Fibroblast of skin of left quadriceps (primary cell): ENCODE results near the gene TSPAN9.

Experiments
- DNase-seq, 2 experiments: peaks; one replicate each; pipeline ENCODE4 v3.0.0-alpha.2; 2013; ENCODE audit warnings: low read depth in 2 of 2

Gene TSPAN9

DNA sequence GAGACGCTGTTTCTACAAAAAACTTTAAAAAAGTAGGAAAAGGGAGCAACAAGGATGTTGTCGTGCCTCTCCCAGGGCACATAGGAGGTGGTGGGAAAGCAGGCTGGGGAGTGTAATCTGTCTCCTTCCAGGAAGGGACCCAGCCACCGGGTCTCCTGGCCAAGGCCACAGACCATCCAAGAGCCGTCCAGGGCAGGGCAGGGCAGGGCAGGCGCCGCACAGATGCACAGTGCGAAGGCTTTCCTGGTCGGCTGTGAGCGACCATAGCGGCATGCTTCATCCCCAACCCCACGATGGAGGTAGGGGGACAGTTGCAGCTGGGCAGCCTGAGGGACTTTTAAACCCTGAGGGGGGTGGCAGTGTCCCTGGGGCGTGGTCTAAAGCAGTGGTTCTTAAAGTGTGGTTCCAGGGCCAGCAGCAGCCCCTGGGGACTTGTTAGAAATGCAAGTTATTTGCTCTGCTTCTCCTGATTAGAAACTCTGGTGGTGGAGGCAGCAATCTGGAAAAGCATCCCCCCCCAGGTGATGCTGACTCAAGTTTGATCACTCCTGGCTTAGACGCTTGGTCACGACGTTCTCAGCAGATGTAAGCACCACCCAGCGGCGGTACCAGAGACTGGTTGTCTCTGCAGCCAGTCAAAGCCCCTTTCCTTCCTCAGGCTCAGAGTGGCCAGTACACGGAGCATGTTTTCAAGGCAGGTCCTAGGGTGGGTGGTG is 216.4 kb downstream of the TSPAN9 start:
- DNase-seq: no peak

DNA sequence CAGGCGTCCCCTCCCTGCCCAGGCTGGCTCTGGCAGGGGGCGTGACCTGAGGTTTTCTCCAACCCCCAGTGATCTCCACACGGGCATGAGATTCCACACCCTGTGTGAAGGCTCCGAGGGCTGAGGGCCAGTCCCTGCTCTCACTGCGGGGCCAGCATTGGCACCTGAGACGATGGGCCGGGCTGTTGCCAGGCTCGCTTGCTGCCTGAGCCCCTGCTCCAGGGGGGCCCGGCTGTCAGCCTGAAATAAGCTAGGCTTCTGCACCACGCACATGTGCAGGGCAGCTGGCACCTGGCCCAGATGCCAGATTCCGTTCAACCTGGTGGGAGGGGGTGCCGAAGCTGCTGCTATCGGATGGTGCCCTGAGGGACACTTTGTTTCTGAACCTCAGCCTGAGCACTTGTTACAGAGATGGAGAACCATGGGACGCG is 217.3 kb downstream of the TSPAN9 start:
- no peak for DNase-seq

DNA sequence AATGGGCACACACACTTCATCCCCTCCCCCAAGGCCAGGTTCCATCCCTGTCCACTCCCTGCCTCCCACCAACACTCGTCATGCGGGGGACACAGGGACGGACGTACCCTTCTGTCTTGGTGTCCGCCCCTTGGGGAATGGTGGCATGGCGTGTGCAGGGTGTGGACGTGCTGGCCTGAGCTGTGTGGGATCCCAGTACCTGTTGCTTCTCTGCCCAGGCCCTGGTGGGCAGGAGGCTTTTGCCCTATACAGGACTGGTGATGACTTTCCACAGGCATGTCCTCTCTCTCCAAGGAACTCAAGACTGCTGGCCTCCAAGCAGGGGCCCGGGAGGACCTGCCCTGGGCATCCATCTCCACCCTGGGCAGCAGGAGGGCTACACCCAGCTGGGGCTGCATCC is 218.0 kb downstream of the TSPAN9 start:
- no peak for DNase-seq

DNA sequence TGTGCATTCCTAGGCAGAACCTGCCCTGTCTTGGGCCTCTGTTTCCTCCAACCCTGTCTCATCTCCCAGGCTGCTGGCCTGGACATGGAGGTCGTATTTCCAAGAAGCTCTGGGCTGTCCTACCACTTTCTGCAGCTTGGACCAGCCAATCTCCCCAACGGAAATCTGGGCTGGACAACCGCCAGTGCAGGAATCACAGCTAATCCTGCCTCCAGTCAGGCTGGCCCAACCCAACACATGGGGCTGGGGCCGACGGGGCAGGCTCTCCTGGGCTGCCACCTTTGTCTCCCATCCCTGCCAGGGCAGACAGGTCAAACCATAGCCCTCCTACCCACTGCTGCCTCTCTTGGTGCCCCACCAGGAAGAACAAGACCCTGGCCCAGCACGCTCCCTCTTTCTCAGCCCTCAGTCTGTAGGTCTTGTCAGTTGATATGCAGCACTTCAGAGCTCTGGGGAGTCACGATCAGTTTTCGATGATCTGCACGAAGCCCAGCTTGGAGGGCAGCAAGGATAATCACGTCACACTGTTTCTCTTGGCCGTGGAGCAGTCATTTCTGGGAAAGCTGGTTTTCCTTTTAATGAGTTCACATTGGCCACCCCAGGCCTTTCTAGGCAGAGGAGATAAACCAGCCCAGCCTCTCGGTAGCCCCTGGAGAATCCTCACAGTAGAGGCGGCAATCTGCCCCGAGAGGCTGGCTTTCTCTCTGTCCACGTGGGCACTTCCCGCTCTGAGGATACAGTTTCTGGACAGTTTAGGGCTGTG is 218.6 kb downstream of the TSPAN9 start:
- DNase-seq: no peak

DNA sequence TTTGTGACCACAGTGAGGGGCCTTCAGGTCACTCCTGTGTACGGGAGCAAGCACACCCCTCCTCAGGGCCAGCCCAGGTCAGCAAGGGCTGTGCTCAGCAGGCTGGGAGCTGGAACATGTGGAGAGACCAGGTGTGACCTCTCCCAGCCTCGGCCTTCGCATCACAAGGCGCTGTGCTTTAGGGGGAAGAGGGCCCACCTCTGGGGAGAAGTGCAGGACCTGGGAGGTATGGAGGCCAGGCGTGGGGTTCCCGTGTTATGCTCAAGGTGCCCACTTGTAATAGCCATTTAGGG is 219.2 kb downstream of the TSPAN9 start:
- DNase-seq: no peak

DNA sequence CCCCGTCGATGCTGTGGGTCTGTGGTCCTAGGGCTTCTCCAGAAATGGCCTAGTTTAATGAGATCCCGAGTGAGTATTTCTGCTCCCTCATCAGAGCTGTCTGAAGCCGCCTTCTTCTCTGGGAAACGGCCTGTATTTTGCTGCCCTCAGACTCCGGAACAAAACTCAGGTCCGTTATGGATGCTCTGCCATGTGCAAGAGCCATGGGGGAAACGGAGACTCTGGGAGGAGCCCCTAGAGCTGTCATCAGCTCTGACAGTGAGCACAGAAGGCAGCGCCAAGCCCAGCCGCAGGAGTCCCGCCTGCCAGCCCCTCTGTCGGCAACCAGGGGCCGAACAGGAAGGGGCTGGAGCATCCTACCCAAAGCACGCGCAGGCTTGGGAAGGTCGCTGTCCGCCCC is 221.4 kb downstream of the TSPAN9 start:
- DNase-seq: no peak

DNA sequence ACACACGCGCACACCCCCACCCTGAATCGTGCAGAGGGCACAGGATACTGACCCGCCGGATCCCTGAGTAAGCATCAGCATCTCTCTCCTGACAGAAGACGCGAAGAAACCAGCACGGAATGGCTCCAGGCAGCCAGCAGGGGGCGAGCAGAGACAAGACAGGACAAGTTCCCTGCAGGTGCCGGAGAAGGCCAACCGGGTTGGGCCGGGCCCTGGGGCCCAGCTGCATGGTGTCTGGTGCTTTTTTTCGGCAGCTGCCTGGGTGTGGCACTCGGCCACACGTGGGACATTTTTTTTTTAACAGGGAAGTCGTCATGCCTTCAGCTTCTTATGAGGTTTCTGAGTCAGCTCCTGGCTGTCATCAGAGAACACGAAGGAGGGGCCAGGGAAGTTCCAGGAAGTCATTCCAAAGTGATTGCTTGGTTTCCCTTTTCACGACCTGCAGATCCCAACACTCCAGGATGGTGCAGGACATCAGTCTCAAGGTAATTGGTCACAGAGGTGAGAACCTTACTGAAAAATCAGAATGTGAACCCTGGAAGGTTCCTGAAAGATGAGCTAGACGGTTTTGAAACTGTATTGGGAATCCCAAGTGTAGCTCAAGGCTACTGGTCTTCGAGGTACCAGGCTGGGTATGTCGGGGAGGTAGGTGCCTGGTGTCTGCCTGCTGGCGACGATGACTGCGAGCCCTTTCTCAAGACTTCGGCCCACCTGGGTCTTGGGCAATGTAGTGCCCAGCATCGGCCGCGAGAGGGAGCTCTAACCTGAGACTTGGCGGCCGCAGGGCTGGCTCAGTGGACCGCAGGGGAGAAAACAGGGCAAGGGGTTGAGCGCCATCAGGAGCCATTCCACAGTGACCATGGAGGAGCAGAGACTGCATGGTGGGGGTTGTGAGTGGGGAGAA is 223.0 kb downstream of the TSPAN9 start:
- peak; percentile 75 to 78 for DNase-seq

DNA sequence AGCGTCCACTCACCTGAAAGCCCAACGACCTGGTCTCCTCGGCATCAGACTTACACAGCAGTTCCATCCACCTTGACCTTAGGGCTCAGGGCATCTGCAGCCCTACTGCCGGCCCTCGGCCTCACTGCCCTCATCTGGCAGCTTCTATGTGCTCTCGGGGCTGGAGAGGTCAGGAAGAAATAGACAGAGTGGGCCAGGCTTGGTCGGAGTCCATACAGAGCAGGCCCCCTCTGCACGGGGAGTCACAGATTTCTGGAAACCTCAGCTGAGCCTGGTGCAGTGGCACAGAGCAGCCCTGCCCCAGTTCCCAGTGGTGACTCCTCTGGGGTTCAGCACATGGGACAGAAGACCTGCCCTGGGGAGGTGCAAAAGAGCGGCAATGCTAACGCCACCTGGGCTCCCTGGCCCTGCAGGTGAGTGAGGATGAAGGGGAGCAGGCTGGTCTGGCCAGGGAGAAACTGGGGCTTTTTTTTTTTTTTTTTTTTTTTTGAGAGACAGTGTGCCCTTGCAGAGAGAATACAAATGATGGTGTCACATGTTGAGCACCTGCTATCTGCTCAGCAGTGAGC is 223.7 kb downstream of the TSPAN9 start:
- DNase-seq: no peak

DNA sequence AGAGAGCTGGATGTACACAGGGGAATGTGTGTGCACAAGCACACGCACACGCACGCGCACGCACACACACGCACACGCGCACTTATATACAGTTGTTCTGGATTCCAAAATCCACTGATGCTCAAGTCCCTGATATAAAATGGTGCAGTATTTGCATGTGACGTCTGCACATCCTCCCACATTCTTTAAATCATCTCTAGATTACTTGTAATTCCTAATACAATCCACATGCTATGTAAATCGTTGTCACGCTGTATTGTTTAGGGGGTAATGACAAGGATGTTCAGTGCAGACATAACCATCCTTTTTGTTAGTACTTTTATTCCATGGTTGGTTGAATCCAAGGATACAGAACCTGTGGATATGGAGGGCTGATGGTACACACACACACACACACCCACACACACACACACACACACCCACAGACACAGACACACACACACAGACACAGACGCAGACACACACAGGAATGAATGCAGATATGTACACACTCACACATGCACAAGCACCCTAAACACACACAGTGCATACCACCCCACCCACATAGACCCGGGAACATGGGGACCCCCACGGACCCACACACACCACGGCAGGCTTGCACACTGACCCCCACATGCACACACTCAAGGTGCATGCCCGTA is 225.3 kb downstream of the TSPAN9 start:
- peak; percentile 52 to 53 for DNase-seq

DNA sequence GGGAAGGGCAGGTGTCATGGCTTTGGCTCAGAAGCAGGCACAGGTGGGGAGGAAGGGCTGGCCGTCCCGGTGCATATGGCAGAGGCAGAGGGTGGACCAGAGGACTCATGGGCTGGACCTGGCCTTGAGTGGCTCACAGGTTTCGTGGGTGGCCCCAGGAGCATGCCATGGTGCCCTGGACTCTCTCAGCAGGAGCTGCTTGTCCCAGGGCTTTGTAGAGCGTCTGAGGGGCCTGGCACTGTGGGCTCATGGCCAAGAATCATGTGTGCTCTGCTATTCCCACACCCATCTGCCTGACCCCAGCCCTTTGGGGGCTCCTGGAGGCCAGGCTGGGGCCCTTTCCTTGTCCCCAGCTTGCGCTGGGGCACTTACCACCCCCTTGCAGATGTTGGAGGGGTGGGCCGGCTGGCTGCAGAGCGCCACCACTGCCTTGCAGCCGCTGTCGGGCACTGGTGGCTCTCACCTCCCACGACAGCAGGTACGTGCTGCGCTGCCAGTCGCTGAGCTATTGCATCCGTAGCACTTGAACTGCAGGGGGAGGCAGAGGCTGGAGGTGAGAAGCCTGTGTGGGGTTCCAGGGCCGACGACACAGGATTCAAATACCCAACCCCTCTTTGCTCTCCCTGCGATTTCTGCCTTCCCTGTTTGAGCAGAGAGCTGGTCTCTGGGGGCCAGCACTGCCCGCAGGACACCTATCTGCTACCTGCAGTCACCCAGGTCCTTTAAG is 226.4 kb downstream of the TSPAN9 start:
- DNase-seq: no peak

DNA sequence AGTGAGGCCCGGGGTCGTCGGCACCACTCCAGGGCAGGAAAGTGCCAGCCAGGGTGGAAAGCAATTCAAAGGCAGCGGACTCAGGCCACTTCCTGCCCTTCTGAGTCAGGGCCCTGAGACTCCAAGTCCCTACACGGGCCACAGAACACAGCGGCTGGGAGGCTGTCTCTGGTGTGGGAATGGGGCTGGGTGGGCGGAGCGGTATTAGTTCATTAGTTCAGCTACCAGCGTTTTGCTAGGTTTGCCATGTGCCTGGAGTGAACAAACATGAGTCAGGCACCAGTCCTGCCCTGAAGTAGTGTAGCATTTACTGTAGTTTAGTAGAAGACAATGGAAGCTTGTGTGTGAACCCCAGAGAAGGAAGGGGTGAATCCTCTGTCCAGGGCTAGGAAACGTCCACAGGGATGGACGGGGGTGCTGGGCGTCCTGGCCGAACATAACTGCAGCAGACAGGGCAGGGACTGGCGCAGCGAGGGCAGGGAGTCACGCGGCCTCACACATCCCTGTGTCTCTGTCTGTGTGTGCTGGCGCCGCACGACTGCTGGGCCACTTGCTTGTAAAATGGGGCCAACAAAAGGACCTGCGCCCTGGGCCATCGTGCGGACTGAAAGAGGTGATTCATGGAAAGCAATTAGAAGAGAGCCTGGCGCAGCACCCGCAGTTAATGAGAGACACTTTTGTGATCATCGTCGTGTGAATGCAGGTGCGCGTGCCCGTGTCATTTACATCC is 227.4 kb downstream of the TSPAN9 start:
- DNase-seq: no peak

DNA sequence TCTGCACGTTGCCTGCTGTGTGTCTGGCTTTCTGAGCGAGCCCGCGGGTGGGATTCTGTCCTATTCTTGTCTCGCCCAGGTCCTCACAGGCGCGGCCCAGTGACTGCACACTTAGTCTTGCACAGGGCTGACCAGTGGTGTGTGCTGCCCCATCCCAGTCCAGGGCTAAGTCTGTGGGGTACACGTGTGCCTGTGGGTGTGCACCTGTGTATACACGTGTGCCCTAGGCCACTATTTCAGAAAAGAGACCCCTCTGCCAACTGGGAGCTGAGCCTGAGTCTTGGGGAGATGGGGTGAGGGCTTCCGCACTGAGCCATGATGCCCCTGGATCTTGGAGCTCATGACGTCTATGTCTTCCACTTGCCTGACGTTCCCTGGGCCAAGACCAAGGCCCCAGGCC is 228.3 kb downstream of the TSPAN9 start:
- no peak for DNase-seq

DNA sequence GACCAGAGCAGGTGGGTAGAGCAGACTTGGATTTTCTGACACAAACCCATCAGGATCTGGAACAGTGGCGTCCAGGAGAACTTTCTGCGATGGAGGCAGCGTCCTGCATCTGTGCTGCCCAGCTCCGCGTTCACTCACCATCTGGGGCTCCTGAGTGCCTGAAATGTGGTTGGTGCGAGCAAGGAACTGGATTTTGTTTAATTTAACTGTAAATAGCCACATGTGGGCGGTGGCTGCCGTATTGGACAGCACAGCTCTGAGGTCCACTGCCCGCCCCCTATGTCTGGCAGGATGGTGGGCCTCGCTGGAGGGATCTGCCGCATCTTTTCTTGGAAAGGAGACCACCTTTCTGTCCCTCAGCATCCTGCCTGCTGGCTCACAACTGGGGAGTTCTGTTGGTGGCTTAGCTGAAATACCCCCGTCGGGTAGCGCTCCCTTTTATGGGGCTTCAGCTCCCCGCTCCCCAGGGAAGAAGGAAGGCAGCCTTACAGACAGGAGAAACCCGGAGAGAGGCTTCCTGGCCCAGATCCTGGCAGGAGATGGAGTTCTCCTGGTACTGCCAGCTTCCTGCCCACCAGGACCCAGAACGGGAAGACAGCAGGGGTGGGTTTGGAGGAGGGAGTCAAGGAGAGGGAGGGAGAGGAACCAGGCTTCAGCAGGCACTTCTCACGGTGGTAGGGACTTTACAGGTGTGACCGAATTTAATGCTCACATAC is 228.9 kb downstream of the TSPAN9 start:
- DNase-seq: no peak

DNA sequence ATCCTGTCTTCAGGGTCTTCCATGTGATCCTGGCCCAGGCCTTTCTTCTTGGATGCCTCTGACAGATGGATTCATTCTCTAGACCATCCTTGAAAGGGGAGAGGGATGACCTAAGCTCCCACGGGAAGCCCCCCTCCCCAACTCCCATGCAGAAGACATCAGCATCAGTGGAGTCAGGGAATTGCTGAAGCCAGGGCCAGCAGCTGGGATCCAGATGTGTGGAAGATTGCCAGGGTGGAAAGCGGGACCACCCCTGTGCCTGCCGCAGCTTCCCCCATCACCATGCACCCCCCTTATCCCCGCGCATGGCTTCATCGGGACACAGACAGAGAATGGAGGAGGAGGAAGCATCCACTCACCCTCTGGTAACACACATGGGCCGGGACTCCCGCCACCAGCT is 230.2 kb downstream of the TSPAN9 start:
- no peak for DNase-seq

DNA sequence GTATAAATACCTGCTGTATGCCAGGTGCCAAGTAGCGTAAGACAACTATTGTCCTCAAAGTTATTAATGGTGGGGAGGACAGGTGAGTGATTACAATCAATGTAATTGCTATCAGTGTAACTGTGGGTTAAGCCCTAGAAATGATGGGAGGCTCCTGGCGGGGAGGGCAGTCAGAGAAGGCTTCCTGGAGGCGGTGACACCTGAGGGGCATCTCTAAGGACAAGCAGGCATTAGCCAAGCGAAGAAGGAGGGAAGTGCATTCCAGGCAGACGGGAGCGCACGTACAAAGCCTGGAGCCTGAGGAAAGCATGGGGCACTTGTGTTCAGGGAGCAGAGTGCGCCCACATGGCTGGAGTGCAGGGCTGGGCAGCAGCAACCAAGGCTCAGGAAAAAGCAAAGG is 230.9 kb downstream of the TSPAN9 start:
- DNase-seq: no peak

DNA sequence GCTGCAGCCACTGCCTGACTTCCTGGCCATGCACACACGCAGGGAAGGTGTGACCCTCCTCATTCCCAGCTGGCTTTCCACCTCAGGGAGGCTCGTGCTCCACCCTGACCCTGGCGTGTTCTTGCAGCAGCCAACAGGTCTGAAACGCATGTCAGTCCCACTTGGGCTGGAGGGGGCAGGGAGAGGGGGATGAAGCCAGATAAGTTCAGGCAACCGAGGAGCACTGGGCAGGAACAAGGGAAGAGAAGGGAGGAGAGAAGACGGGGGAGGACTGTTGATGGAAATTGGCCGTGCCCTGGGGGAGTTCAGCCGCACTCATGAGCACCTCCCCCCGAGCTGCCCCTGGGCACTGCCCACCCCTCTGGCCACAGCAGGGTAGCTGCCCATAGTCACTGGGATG is 231.4 kb downstream of the TSPAN9 start:
- DNase-seq: no peak

DNA sequence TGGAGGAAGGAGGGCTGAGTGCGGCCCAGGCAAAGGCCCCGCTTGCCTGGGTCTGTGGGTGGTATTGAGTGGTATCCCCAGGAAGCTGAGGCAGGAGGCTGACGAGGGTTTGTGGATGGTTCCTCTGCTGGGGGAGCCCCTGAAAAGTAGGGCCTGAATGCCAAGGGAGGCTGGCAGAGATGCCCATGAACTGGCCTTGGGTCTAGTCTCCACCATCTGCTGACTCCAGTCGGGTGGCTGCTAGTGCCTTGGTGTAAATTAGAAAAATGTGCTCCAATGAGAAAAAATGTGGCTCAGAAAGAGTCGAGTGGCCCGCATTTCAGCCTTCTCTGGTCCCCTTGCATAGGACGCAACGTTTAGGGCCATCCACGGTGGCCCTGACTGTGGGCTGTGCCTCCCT is 232.6 kb downstream of the TSPAN9 start:
- DNase-seq: no peak

DNA sequence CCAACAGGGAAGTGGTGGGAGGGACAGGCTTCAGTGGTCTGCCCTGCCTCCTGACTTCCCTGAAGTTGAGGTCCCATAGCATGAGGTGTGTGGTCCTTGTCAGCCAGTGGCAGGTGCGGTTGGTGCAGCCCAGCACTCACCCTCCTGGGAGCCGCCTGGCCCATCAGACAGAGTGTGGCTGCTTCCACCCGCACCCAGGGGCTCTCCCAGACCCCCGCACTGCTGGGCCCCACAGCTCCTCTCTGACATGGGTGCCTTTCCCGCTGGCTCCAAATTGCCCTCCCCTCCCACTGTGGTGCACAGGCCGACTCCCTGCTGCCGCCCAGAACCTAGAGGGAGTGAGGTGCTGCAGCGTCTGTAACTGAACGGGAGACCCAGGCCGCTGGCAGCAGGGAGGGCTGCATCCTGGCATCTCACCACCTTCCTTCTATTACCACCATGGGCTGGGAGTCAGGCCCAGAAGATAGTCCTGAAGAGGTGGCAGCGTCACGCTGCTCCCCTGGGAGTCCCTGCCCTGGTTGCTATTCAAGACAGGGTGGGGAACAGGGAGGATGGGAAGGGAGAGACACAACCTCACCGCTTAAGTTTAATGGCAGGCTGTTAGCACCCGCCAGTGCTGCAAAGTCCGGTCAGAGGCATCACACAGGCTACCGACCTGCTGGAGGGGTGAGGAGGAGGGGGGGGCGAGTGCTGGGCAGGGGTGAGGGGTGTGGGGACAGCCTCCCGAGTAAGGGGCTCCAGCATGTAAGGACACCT is 233.3 kb downstream of the TSPAN9 start:
- DNase-seq: no peak

DNA sequence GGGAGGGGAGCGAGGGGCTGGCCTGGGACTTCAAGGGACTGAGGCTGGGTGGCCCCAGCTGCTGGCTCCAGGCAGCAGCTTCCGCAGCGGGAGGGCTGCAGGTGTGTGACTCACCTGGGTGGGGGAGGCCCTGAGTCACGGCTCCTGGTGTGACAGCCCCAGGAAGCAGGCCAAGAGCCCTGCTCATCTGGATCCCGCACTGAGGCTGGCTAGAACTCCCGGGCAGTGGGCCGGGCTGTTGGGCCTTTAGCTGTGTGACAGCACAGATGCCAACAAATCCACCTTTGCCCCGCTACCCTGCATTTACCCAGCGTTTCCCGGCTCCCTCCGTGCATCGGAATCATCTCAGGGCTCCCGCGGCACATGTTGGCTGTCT is 233.8 kb downstream of the TSPAN9 start:
- no peak for DNase-seq
